NB4 (cell line): Measurements from ENCODE around the gene FHIT.

Source experiments
- DNase-seq: peaks from one replicate; pipeline ENCODE4 v3.0.0; 2010; ENCODE audit warnings: low read depth
- H3K4me3 ChIP-seq: one replicate; pipeline ENCODE4 v1.5.1; 2011; ENCODE audit warnings: mild to moderate bottlenecking, low read depth, low read length, moderate library complexity
- CTCF ChIP-seq: IDR thresholded peaks from one replicate; pipeline ENCODE4 v1.5.1; 2012; ENCODE audit warnings: low read depth, low read length
- MAX ChIP-seq: IDR thresholded peaks from 2 replicates; pipeline ENCODE4 v1.6.1; 2011; ENCODE audit warnings: low read depth, low read length
- MYC ChIP-seq: IDR thresholded peaks from 2 replicates; pipeline ENCODE4 v1.6.1; 2011; ENCODE audit warnings: low read depth, low read length
- POLR2A ChIP-seq: IDR thresholded peaks from 2 replicates; pipeline ENCODE4 v1.6.1; 2011; ENCODE audit warnings: mild to moderate bottlenecking; ENCODE audit not compliant: insufficient read length; ENCODE audit errors: extremely low read depth

Gene FHIT

GRCh38 chr3:60011218-60011617, 1240.0 kb downstream of the FHIT start:
- TF ChIP-seq POLR2A (no peak), CTCF (no peak), MYC (no peak), MAX (no peak)
- H3K4me3 ChIP-seq = no peak overlapping the region
- no peak for DNase-seq

- TF ChIP-seq MAX (no peak), POLR2A (no peak), CTCF (no peak), MYC (no peak)
- H3K4me3 ChIP-seq = no peak overlapping the region
- peak; percentile 28 for DNase-seq
Measured at GRCh38 chr3:60010781-60011180, 1240.5 kb downstream of the FHIT start.

GRCh38 chr3:60009931-60010478, 1241.2 kb downstream of the FHIT start:
- no peak for DNase-seq
- TF ChIP-seq MYC (no peak), POLR2A (no peak), CTCF (no peak), MAX (no peak)
- H3K4me3 ChIP-seq = no peak overlapping the region

- DNase-seq = no peak
- H3K4me3 ChIP-seq = no peak overlapping the region
- TF ChIP-seq MAX (no peak), MYC (no peak), CTCF (no peak), POLR2A (no peak)
Measured at GRCh38 chr3:60001369-60001768, 1249.9 kb downstream of the FHIT start.

- no peak overlapping the region for H3K4me3 ChIP-seq
- DNase-seq = no peak
- TF ChIP-seq MAX (no peak), MYC (no peak), POLR2A (no peak), CTCF (no peak)
Measured at GRCh38 chr3:60000311-60001105, 1250.7 kb downstream of the FHIT start.

- DNase-seq = peak; percentile 1
- no peak overlapping the region for H3K4me3 ChIP-seq
- TF ChIP-seq POLR2A = no peak
- no peak for TF ChIP-seq CTCF
- TF ChIP-seq MAX = no peak
- TF ChIP-seq MYC = no peak
Measured at GRCh38 chr3:59998058-59998457, 1253.2 kb downstream of the FHIT start.
